DOHH2 (cell line): Measurements from ENCODE around the gene BNC2.

ENCODE experiments used
- H3F3A ChIP-seq: fragments of 200-600 bp; sonication (generic), shearing (Covaris generic); 2 replicates; pipeline ENCODE4 v1.6.0; 2016; ENCODE audit warnings: antibody characterized with exemption, mild to moderate bottlenecking; ENCODE audit not compliant: control insufficient read depth, insufficient read depth
- H3K27ac ChIP-seq: fragments of 200-600 bp; sonication (generic); 2 replicates; pipeline ENCODE4 v1.5.1; 2014; ENCODE audit warnings: low read depth, mild to moderate bottlenecking, low read length, moderate library complexity
- H3K27me3 ChIP-seq: fragments of 200-600 bp; sonication (generic); 2 replicates; pipeline ENCODE4 v1.6.1; 2014; ENCODE audit warnings: mild to moderate bottlenecking, low read length, mixed read lengths; ENCODE audit not compliant: control insufficient read depth
- H3K36me3 ChIP-seq: fragments of 200-600 bp; sonication (generic); 2 replicates; pipeline ENCODE4 v1.6.1; 2014; ENCODE audit warnings: mild to moderate bottlenecking, low read length, moderate library complexity, mixed read lengths; ENCODE audit not compliant: control insufficient read depth
- H3K4me1 ChIP-seq: fragments of 200-600 bp; sonication (generic); 2 replicates; pipeline ENCODE4 v1.6.1; 2014; ENCODE audit warnings: mild to moderate bottlenecking, low read length, mixed read lengths; ENCODE audit not compliant: control insufficient read depth
- H3K4me2 ChIP-seq: fragments of 200-600 bp; sonication (generic); 2 replicates; pipeline ENCODE4 v1.6.0; 2014; ENCODE audit warnings: mild to moderate bottlenecking, low read length, moderate library complexity
- H3K4me3 ChIP-seq: fragments of 200-600 bp; sonication (generic); 2 replicates; pipeline ENCODE4 v1.5.1; 2014; ENCODE audit warnings: mild to moderate bottlenecking, low read length, mixed read lengths
- H3K79me2 ChIP-seq: fragments of 200-600 bp; sonication (generic); 2 replicates; pipeline ENCODE4 v1.6.1; 2014; ENCODE audit warnings: mild to moderate bottlenecking, low read length, mixed read lengths; ENCODE audit not compliant: control insufficient read depth
- H3K9me2 ChIP-seq: fragments of 200-600 bp; sonication (generic); replicated peaks from 2 replicates; pipeline ENCODE4 v1.6.1; 2014; ENCODE audit warnings: mild to moderate bottlenecking, low read length, mixed read lengths; ENCODE audit not compliant: control insufficient read depth
- H3K9me3 ChIP-seq: fragments of 200-600 bp; sonication (generic); 2 replicates; pipeline ENCODE4 v1.6.1; 2014; ENCODE audit warnings: antibody characterized with exemption, low read length, mixed read lengths; ENCODE audit not compliant: control insufficient read depth, insufficient read depth
- H4K20me1 ChIP-seq: fragments of 200-600 bp; sonication (generic); 2 replicates; pipeline ENCODE4 v1.6.0; 2014; ENCODE audit warnings: low read depth, mild to moderate bottlenecking, antibody characterized with exemption, low read length, moderate library complexity; ENCODE audit not compliant: control insufficient read depth, insufficient read depth
- CTCF ChIP-seq: fragments of 200-600 bp; sonication (generic); IDR thresholded peaks from one replicate; pipeline ENCODE4 v1.5.1; 2014; ENCODE audit warnings: antibody characterized with exemption, mild to moderate bottlenecking, low read depth, low read length; ENCODE audit not compliant: poor library complexity, severe bottlenecking
- EZH2phosphoT487 ChIP-seq: fragments of 200-600 bp; sonication (generic); IDR thresholded peaks from 2 replicates; pipeline ENCODE4 v1.6.1; 2017; ENCODE audit warnings: borderline replicate concordance, mild to moderate bottlenecking, antibody characterized with exemption, low read length, moderate library complexity, mixed read lengths

Gene BNC2

GRCh38 chr9:16864649-16865434, 5.6 kb downstream of the BNC2 start:
- H3K4me1 ChIP-seq, result no peaks in the 10 kb centered on the region
- no peaks in the 10 kb centered on the region for H3K36me3 ChIP-seq
- no peaks in the 10 kb centered on the region for H3F3A ChIP-seq
- no peak overlapping the region for H3K27ac ChIP-seq
- TF ChIP-seq EZH2phosphoT487 (no peak), CTCF (no peak)
- no peak overlapping the region for H3K4me2 ChIP-seq
- no peaks in the 10 kb centered on the region for H3K9me2 ChIP-seq
- no peak overlapping the region for H3K4me3 ChIP-seq
- no peaks in the 10 kb centered on the region for H3K27me3 ChIP-seq
- H3K9me3 ChIP-seq, result no peaks in the 10 kb centered on the region; the same call in 1 of the 2 replicates
- H4K20me1 ChIP-seq, result no peaks in the 10 kb centered on the region
- no peaks in the 10 kb centered on the region for H3K79me2 ChIP-seq

DNA sequence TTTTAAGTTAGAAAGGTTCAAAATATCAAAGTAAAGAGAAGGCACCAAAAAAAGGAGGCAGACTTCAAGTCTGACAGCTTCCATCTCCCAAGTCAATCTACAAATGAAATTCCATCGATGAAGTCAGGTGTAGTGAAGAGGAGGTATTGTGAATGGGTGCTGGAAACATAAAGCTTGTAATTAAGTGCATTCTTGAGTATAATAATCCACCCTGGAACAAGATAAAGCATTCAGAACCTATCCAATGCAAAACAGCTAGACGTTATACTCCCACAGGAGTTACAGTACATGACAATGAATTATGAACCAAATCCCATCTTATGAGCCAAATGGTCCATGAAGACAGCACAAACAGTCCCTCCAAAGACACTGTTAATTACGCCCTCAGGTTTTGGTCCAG, 22.3 kb downstream of the BNC2 start:
- TF ChIP-seq CTCF (no peak), EZH2phosphoT487 (no peak)
- no peaks in the 10 kb centered on the region for H3K9me2 ChIP-seq
- no peaks in the 10 kb centered on the region; the same call in 1 of the 2 replicates for H3K9me3 ChIP-seq
- no peaks in the 10 kb centered on the region for H3F3A ChIP-seq
- H3K4me2 ChIP-seq, result no peak overlapping the region
- H3K27me3 ChIP-seq, result no peaks in the 10 kb centered on the region
- no peak overlapping the region for H3K4me3 ChIP-seq
- H3K36me3 ChIP-seq, result no peaks in the 10 kb centered on the region
- H3K4me1 ChIP-seq, result no peaks in the 10 kb centered on the region
- H3K27ac ChIP-seq, result no peak overlapping the region
- no peaks in the 10 kb centered on the region for H4K20me1 ChIP-seq
- H3K79me2 ChIP-seq, result no peaks in the 10 kb centered on the region

DNA sequence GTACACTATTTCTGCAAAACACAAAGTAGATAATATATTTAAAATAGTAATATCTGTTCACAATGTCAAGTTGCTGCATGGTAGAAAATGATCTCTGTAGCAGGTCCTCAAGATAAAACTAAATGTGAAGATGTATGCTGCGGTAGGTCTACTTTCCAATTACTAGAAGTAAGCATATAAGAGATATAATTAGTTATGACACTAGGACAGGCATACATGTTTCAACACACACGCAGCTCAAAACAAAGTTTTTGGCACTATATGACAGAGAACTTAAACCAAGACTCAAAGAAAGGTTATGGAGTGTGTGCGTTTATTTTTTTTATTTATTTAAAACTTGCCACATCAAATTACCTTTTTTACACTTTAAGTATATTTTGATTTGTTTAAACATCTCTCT, 23.5 kb downstream of the BNC2 start:
- H3K4me1 ChIP-seq, result no peaks in the 10 kb centered on the region
- TF ChIP-seq EZH2phosphoT487 (no peak), CTCF (no peak)
- no peaks in the 10 kb centered on the region for H3K36me3 ChIP-seq
- H3F3A ChIP-seq, result no peaks in the 10 kb centered on the region
- no peak overlapping the region for H3K4me3 ChIP-seq
- no peaks in the 10 kb centered on the region for H3K27me3 ChIP-seq
- no peaks in the 10 kb centered on the region for H4K20me1 ChIP-seq
- no peak overlapping the region for H3K4me2 ChIP-seq
- H3K27ac ChIP-seq, result no peak overlapping the region
- no peaks in the 10 kb centered on the region for H3K9me2 ChIP-seq
- H3K9me3 ChIP-seq, result no peaks in the 10 kb centered on the region; the same call in 1 of the 2 replicates
- H3K79me2 ChIP-seq, result no peaks in the 10 kb centered on the region
